Tongue (tissue), 2 donors: ENCODE data around the gene JAG1. TPM values are rescaled to one million over a fixed set of nuclear protein-coding genes. Genes with fewer than 3 reads are reported as not detected.

Source experiments
- DNase-seq: peaks from one replicate; pipeline ENCODE4 v3.0.0-alpha.2; 2015
- total RNA-seq: library from RNA; depleted of rRNA; stranded (reverse); fragments of >200 nt; gene quantifications from one replicate; pipeline ENCODE4 v1.2.3, GENCODE V29; 2014

Gene JAG1
- total RNA-seq, 1 donor from 2014 or later, result 98.4 TPM

- no peak for DNase-seq
Observed at GRCh38 chr20:10667560-10668167, 6.1 kb downstream of the JAG1 start.

GRCh38 chr20:10667077-10667401 is 6.8 kb downstream of the JAG1 start:
- no peak for DNase-seq

DNA sequence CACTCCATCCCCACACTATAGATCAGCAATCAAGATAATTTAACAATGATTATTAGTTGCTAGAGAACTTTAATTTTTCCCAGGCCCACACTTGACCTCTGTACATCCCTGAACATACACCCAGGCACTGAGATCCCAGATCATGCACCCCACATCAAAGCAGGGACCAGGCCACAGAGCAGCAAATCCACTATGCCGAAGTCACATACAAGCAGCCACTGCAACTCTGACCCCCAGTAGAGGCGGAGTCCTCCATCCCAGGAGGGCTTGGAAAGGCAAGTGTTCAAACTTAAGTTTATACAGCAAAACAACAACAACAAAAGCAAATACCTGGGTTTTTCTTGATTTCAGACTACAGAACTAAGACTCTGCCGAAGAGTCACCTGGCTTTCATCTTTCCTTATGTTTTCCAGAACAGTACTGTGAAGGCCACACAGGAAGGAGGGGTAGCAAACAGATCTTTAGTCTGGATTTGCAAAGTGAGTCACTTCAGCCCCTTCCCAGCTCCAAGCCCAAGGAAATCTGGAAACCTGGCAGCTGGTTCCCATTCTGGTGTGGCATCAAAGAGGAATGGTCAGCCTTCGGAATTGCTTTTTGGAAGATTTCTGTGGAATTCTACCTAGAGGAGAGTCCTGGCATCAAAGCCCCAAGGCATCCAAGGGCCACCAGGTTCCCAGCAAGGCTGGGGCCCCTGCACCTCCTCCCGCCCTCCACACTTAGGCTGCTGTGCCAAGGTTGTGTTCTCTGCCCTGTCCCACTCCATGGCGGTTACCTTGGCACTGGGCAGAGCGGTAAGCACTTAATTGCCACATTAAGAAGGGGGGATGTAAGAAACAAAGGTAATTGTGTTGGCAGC is 7.3 kb downstream of the JAG1 start:
- DNase-seq, result no peak

GRCh38 chr20:10665791-10666190 is 8.0 kb downstream of the JAG1 start:
- DNase-seq, result no peak

- no peak for DNase-seq
Observed at GRCh38 chr20:10665027-10665561, 8.7 kb downstream of the JAG1 start.

GRCh38 chr20:10663756-10664155 is 10.0 kb downstream of the JAG1 start:
- DNase-seq, result no peak

DNA sequence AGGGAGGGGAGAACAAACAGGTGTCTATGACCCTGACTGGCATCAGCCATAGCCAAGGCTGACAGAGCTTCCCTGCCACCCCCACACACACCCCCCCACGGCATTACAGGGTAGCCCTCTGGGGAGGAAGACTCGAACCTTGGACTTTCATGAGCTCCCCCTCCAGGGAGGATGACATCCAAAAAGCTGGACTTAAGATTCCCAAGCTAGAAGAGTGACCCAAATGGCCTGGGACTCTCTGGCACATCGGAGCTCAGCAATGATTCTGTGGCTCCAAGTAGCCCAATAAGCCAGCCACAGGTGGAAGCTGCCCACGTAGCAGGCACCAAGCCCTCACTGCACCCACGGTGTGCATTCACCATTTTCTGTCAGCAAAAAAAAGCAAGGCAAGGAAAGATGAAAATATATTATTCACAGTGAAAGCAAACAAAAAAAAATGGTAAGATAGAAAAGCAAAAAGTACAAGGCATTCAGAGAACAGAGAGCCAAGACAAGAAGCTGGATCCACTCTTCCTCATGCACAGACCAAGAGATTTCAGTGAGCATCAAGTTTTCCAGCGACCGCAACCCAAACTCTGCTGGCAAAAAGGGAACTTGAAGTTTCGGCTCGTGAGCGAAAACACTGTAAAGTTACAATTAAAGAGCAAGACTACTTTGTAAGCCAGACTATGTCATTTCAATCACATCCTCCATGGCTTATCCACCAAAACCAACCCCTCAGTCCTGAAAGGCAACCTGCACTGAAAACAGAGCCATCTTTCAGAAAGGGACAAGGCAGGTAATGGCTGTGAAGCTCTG is 10.9 kb downstream of the JAG1 start:
- no peak for DNase-seq

DNA sequence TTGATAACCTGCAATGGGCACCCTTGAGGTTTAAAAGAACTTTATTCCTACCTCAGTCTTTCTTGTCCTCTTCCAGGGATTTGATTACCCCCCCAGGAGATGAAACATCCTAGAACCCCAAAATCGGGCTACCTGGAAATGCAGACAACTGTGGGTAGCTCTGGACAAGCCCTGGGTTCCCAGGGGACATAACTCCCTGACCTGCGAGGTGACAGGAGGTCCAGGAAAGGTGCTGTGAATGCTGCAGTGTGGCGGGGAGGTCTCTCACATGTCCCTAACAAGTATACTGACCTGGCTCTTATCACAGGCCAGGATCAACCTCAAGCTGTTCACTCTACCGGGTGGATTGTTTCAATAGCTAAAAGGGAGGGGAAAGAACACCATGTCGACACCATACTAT is 11.6 kb downstream of the JAG1 start:
- no peak for DNase-seq

DNA sequence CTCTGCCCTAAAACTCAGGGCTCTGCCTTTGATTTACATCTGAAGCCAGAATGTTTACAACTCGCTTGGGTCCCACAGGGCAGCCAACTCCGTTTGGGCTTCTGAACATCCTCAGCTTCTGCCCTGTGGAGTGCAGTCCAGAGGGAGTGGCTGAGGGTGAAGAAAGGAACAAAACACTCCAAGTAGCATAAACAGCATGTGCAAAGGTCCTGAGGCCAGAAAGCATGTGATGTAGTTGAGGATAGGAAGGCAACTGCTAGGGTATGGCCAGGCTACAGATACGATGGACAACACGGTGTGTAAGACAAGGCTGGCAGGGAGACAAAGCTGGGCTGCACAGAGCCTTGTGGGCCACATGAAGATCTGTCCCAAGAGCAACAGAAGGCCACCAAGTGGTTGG is 12.5 kb downstream of the JAG1 start:
- no peak for DNase-seq

DNA sequence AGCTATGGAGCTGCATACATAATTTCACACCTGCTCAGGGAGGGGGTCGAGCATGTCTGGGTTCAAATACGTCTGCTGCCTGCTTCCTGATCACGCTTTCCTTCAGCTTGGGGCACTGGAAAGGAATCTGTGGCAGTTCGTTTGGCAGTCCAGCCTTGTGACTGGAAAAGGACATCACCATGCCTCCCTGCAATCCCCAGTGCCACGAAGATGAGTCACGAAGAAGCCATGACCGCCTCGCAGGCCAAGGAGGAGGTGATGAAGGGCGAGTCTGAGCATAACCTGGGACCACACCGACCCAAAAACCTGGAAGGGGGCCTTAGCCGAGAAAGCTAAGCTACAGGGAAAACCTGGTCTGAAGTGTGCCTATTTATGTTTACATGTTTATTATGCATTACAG is 13.1 kb downstream of the JAG1 start:
- DNase-seq, result no peak

GRCh38 chr20:10659651-10660601 is 13.9 kb downstream of the JAG1 start:
- DNase-seq, result no peak

DNA sequence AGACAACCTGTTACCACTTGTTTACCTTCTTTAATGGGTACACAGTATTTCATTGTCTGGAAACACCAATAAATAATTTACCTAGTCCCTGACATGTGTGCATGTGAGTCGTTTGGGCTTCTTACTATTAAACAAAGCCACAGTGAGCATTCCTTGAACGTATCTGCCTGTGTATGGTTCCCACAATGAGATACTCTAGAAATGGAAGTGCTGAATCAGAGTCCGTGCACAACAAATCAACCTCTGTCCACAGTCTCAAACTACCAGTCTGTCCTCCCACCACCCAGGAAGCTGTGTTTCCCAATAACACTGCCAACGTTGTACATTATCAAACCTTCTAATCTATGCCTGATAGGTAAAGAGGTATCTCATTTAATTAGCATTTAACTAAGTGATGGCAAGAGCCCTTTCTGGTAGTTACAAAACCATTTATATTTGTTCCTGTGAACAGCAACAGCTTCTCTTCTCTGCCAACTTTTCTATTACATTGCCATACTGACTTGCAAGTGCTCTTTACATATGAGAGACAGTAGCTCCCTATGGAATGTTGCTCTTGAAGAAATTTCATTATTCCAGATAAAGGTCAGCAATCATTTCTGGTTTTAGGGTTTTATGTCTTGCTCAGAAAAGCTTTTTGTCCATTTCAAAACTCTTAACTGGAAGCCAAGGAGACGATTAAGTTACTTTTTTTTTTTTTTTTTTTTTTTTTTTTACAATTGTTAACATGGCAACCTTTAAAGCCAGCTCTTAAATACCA is 14.7 kb downstream of the JAG1 start:
- DNase-seq, result no peak

DNA sequence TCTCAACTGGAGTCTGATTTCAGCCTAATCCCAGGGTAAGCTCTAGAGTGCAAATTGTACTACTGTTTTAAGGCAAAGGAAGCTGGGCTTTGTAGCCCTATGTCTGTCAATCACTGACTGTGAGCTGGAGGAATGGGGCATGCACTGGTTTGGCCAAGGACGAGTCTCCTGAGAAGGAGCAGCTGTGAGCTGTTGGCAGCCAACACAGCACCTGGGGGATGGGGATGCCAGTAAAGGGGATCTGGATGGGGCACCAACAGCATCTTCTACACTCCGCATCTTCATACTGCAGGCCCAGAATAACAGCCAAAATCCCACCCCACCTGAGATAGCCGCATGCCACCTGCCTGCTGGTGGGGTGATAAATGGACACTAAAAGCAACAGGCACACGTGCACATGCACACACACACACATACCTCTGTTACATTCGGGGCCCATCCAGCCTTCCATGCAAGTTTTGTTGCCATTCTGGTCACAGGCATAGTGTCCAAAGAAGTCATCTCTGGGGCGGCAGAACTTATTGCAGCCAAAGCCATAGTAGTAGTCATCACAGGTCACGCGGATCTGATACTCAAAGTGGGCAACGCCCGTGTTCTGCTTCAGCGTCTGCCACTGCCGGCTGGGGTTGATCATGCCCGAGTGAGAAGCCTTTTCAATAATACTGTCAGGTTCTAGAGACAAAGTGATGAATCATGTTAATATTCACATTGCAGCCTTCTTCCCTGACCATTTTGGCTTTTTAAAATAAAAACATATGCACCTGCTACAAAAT is 15.6 kb downstream of the JAG1 start:
- no peak for DNase-seq

- no peak for DNase-seq
Observed at GRCh38 chr20:10657453-10657852, 16.3 kb downstream of the JAG1 start.

DNA sequence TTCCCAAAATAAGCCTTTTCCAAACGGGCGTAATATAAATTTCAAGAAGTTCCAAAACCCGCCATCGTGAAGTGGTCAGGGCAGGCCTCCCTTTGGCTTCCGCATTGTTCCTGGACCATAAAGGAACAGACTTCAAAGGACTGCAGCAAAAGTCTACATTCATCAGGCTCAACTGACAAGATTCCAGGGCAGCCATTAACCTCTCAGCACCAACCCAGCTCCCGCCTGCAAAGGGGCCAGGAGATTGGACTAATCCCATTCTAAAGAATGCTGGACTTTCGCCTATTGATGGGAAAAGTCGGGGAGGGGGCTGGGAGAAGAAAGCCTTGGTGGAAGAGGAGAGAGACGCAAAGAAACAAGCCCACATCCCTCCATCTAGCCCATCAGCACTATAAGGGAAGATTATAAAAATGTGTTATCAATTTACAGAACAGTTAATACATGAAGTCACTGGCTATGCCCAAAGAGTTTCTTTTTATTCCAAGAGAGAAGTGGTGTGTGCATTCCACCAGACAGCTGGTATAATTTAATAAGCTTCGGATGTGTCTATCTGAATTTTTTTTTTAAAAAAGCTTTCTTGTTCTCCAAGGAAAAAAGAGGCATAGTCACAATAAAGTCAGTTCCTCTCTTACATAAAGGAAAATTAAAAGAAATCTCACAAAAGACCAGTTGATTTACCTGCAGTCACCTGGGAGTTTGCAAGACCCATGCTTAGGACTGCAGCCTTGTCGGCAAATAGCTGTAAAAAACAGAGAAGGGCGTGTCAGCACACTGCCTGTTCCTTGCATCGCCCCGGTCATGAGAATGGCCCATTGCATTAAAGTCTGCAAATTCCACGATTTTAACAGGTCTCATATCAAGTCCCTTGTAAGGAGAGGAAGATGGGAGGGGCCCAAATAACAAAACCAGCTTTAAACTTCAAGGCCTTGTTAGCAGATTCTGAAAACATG is 17.8 kb downstream of the JAG1 start:
- DNase-seq, result peak; percentile 52

- DNase-seq, result peak; percentile 61
Observed at GRCh38 chr20:10654630-10655029, 19.2 kb downstream of the JAG1 start.

DNA sequence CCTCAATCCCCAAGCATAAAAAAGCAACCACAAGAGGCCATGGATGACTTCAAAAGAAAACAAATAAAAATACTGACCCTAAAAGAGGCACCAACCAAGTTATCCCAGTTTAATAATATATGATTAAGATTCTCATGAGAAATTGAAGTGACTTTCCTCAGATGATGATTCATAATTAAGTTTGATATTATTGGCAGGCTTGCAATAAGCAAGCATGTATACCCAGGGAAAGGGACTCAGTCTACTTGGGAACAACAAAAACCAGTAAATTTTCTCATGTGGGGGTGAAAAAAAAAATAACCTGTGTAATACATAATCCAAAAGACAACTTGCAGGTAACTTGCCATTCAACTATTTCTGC is 19.6 kb downstream of the JAG1 start:
- no peak for DNase-seq

DNA sequence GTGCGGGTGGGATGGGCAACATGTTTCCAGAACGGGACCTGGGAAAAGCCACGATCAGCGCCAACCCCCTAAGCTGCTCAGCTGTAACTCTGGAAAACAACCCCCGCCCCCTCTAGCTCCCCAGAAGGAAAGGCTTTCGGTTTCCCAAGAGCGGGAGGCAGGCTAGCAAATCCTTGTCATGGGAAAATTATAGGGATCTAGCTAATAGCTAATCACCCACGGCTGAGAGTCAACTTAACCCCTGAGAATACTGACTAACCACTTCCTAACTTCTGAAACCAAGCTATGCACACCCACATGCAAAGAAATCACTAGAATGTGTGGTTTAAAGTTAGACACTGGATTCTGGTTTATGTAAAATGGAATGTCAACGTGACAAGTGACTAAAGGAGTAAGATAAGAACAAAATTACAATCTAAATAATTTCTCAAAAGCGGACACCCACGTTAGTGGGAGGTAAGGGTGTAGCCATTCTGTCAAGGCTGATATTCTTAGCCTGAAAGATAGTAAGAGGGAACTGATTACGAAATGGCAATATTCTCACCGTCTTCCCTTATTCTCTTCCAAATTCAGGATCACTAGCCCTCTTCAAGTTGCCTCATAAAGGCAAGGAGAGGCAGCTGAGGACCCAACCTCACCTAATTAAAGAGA is 20.1 kb downstream of the JAG1 start:
- peak; percentile 77 for DNase-seq
